22Rv1 (cell line): ENCODE measurements around the gene GRM7.

Source experiments
- CTCF ChIP-seq: fragments of 450-650 bp; IDR thresholded peaks from 2 replicates; pipeline ENCODE4 v1.5.1; 2017; ENCODE audit warnings: mild to moderate bottlenecking
- ZFX ChIP-seq: fragments of 450-650 bp; IDR thresholded peaks from 2 replicates; pipeline ENCODE4 v1.6.1; 2017; ENCODE audit warnings: antibody characterized with exemption, borderline replicate concordance

DNA sequence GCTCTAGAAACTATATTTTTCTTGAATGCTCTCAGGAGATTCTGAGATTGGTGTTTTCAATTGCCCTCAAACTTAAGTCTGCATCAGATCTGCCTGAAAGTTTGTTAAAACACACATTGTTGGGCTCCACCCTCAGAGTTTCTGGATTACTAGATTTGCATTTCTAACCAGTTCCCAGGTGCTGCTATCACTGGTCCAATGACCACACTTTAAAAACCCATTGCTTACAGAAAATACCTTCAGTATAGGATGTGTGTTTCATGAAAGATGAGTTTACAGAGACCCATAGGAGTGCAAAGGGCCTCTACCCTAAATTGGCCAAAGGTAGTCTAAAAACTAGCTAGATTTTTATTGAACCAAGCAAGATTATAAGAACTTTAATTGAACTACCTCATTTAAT lies 17.8 kb downstream of the GRM7 start:
- TF ChIP-seq CTCF (no peak), ZFX (no peak)
